GM12892 (cell line): ENCODE data around the gene BHLHA15.

Experiments
- DNase-seq: peaks from one replicate; pipeline ENCODE4 v3.0.0; 2011; ENCODE audit not compliant: insufficient read length
- FAIRE-seq: peaks from 2 replicates; lab custom pipeline; 2011; peaks lifted over from hg19 to GRCh38; lab: Jason Lieb, UNC
- POLR2A ChIP-seq: IDR thresholded peaks from 2 replicates; pipeline ENCODE4 v1.6.1; 2011; ENCODE audit warnings: low read depth, low read length, control low read depth
- POLR2AphosphoS5 ChIP-seq: IDR thresholded peaks from 2 replicates; pipeline ENCODE4 v1.6.1; 2011; ENCODE audit warnings: low read depth, low read length, control low read depth
- TAF1 ChIP-seq: IDR thresholded peaks from 2 replicates; pipeline ENCODE4 v1.6.1; 2011; ENCODE audit warnings: low read depth, mild to moderate bottlenecking, control low read depth, low read length, borderline replicate concordance

BHLHA15 gene

GRCh38 chr7:98233219-98234070, 22.2 kb downstream of the BHLHA15 start:
- no peak for TF ChIP-seq POLR2AphosphoS5
- TF ChIP-seq TAF1: no peak
- TF ChIP-seq POLR2A: no peak
- DNase-seq: no peak
- no peak for FAIRE-seq

- FAIRE-seq: no peak
- no peak for TF ChIP-seq POLR2AphosphoS5
- no peak for TF ChIP-seq POLR2A
- no peak for TF ChIP-seq TAF1
- no peak for DNase-seq
Observed at GRCh38 chr7:98234429-98235147, 23.3 kb downstream of the BHLHA15 start.

- FAIRE-seq (no peak), DNase-seq (no peak)
- TF ChIP-seq POLR2AphosphoS5: no peak
- TF ChIP-seq POLR2A: no peak
- no peak for TF ChIP-seq TAF1
Observed at GRCh38 chr7:98235901-98236300, 24.7 kb downstream of the BHLHA15 start.

- no peak for TF ChIP-seq TAF1
- TF ChIP-seq POLR2A: no peak
- TF ChIP-seq POLR2AphosphoS5: no peak
- DNase-seq (peak; percentile 9), FAIRE-seq (no peak)
Observed at GRCh38 chr7:98236355-98237185, 25.3 kb downstream of the BHLHA15 start.

- DNase-seq: peak; percentile 9
- FAIRE-seq: no peak
- TF ChIP-seq POLR2A (no peak), POLR2AphosphoS5 (no peak), TAF1 (no peak)
Observed at GRCh38 chr7:98238076-98238475, 26.8 kb downstream of the BHLHA15 start.

GRCh38 chr7:98238976-98239375, 27.7 kb downstream of the BHLHA15 start:
- DNase-seq (no peak), FAIRE-seq (no peak)
- TF ChIP-seq TAF1: no peak
- TF ChIP-seq POLR2AphosphoS5: no peak
- TF ChIP-seq POLR2A: no peak

GRCh38 chr7:98240961-98241673, 29.9 kb downstream of the BHLHA15 start:
- DNase-seq (peak; percentile 80), FAIRE-seq (peak; percentile 72)
- TF ChIP-seq POLR2AphosphoS5 (no peak), TAF1 (no peak), POLR2A (no peak)

GRCh38 chr7:98241674-98242241, 30.5 kb downstream of the BHLHA15 start:
- TF ChIP-seq POLR2AphosphoS5 (no peak), POLR2A (no peak), TAF1 (no peak)
- DNase-seq (no peak), FAIRE-seq (no peak)

GRCh38 chr7:98242342-98242741, 31.1 kb downstream of the BHLHA15 start:
- DNase-seq (no peak), FAIRE-seq (peak; percentile 67)
- TF ChIP-seq POLR2AphosphoS5 (no peak), TAF1 (no peak), POLR2A (no peak)

GRCh38 chr7:98242934-98243333, 31.7 kb downstream of the BHLHA15 start:
- no peak for DNase-seq
- no peak for FAIRE-seq
- TF ChIP-seq POLR2A: no peak
- no peak for TF ChIP-seq TAF1
- TF ChIP-seq POLR2AphosphoS5: no peak

- no peak for DNase-seq
- no peak for FAIRE-seq
- TF ChIP-seq POLR2A (no peak), POLR2AphosphoS5 (no peak), TAF1 (no peak)
Observed at GRCh38 chr7:98244871-98245270, 33.6 kb downstream of the BHLHA15 start.
